HepG2 (cell line): ENCODE results near the gene CA9. TPM values are rescaled to one million over a fixed set of nuclear protein-coding genes. Genes with fewer than 3 reads are reported as not detected.

ENCODE experiments used
- DMTF1 ChIP-seq: sonication (generic); formaldehyde crosslinking; IDR thresholded peaks from 2 replicates; pipeline ENCODE4 v1.4.0; 2020; ENCODE audit warnings: mild to moderate bottlenecking, missing genetic modification reagents
- HNRNPUL1 ChIP-seq: fragments of 200-400 bp; formaldehyde crosslinking; IDR thresholded peaks from 2 replicates; pipeline ENCODE4 v1.6.1; 2017; ENCODE audit warnings: low read depth, mild to moderate bottlenecking, low read length, moderate library complexity
- KDM2A ChIP-seq: sonication (generic); formaldehyde crosslinking; IDR thresholded peaks from 2 replicates; pipeline ENCODE4 v1.4.0; 2020; ENCODE audit warnings: low read depth, missing genetic modification reagents, borderline replicate concordance
- KMT2A ChIP-seq: sonication (generic); formaldehyde crosslinking; IDR thresholded peaks from 2 replicates; pipeline ENCODE4 v1.4.0; 2020; ENCODE audit warnings: missing genetic modification reagents
- MEIS1 ChIP-seq: sonication (generic); formaldehyde crosslinking; IDR thresholded peaks from 2 replicates; pipeline ENCODE4 v1.9.0; 2021; ENCODE audit warnings: mild to moderate bottlenecking, missing genetic modification reagents, moderate library complexity, borderline replicate concordance
- RBM39 ChIP-seq: fragments of 200-400 bp; formaldehyde crosslinking; IDR thresholded peaks from one replicate; pipeline ENCODE4 v1.6.1; 2018; ENCODE audit warnings: antibody characterized with exemption, mild to moderate bottlenecking, low read depth, low read length; ENCODE audit not compliant: poor library complexity, severe bottlenecking
- ZNF513 ChIP-seq: sonication (generic); formaldehyde crosslinking; conservative IDR thresholded peaks from 2 replicates; pipeline ENCODE4 v1.5.0; 2020; ENCODE audit warnings: missing genetic modification reagents
- ZNF547 ChIP-seq: sonication (generic); formaldehyde crosslinking; IDR thresholded peaks from 2 replicates; pipeline ENCODE4 v1.5.1; 2020; ENCODE audit warnings: mild to moderate bottlenecking, missing genetic modification reagents
- ZNF614 ChIP-seq: IDR thresholded peaks from 2 replicates; pipeline ENCODE4 v1.6.1; 2018; ENCODE audit warnings: missing biosample characterization, missing genetic modification reagents, inconsistent platforms, borderline replicate concordance
- polyA plus RNA-seq, 8 experiments: library from polyadenylated mRNA; depleted of rRNA in 3 of 8; stranded (reverse) in 7 of 8; unstranded in 1 of 8; fragments of >200 nt; fragmentation: Illumina TruSeq in 4 of 8; extraction: Trizol in 4 of 8; gene quantifications; 2 replicates each; pipeline versions ENCODE4 v1.2.1 to v1.2.3, GENCODE V29; 2011 to 2016; ENCODE audit warnings: low read depth in 4 of 8, missing spikeins in 1 of 8, mixed read lengths in 1 of 8; ENCODE audit not compliant: insufficient read depth in 1 of 8
- total RNA-seq, 5 experiments: library from RNA; depleted of rRNA; stranded (reverse); fragments of >200 nt; fragmentation: Illumina TruSeq; extraction: Trizol; gene quantifications; 2 replicates each; pipeline ENCODE4 v1.2.3, GENCODE V29; 2016; ENCODE audit warnings: low read depth in 1 of 5
- TF ChIP-seq, protein P1 (sequence below): sonication (generic); formaldehyde crosslinking; IDR thresholded peaks from 2 replicates; pipeline ENCODE4 v1.5.0; 2020; ENCODE audit warnings: mild to moderate bottlenecking, missing genetic modification reagents, borderline replicate concordance
- TF ChIP-seq, protein P2 (sequence below): sonication (generic); formaldehyde crosslinking; IDR thresholded peaks from 2 replicates; pipeline ENCODE4; 2020; ENCODE audit warnings: missing genetic modification reagents, mild to moderate bottlenecking, borderline replicate concordance
- TF ChIP-seq, protein P3 (sequence below): sonication (generic); formaldehyde crosslinking; IDR thresholded peaks from 2 replicates; pipeline ENCODE4 v1.8.0; 2022; ENCODE audit warnings: missing genetic modification reagents, mild to moderate bottlenecking, borderline replicate concordance

CA9 gene
- total and polyA plus RNA-seq, 2 of the 13 experiments (the other 11 are each of a cell fraction or from before 2014, with no cell fraction given): 0.13 to 152 TPM

- no peak for TF ChIP-seq ZNF513 (CRISPR knock-in tag)
- TF ChIP-seq KDM2A: peak; percentile 86; the same call in 1 of the 2 replicates
- TF ChIP-seq HNRNPUL1: 0 out of 2 replicates have a peak, but pooled peaks have one; percentile 35
- TF ChIP-seq ZNF547 (CRISPR knock-in tag): peak; percentile 82
- TF ChIP-seq, protein P1, sequence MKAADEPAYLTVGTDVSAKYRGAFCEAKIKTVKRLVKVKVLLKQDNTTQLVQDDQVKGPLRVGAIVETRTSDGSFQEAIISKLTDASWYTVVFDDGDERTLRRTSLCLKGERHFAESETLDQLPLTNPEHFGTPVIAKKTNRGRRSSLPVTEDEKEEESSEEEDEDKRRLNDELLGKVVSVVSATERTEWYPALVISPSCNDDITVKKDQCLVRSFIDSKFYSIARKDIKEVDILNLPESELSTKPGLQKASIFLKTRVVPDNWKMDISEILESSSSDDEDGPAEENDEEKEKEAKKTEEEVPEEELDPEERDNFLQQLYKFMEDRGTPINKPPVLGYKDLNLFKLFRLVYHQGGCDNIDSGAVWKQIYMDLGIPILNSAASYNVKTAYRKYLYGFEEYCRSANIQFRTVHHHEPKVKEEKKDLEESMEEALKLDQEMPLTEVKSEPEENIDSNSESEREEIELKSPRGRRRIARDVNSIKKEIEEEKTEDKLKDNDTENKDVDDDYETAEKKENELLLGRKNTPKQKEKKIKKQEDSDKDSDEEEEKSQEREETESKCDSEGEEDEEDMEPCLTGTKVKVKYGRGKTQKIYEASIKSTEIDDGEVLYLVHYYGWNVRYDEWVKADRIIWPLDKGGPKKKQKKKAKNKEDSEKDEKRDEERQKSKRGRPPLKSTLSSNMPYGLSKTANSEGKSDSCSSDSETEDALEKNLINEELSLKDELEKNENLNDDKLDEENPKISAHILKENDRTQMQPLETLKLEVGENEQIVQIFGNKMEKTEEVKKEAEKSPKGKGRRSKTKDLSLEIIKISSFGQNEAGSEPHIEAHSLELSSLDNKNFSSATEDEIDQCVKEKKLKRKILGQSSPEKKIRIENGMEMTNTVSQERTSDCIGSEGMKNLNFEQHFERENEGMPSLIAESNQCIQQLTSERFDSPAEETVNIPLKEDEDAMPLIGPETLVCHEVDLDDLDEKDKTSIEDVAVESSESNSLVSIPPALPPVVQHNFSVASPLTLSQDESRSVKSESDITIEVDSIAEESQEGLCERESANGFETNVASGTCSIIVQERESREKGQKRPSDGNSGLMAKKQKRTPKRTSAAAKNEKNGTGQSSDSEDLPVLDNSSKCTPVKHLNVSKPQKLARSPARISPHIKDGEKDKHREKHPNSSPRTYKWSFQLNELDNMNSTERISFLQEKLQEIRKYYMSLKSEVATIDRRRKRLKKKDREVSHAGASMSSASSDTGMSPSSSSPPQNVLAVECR (CRISPR knock-in tag): peak; percentile 84
- TF ChIP-seq, protein P2, sequence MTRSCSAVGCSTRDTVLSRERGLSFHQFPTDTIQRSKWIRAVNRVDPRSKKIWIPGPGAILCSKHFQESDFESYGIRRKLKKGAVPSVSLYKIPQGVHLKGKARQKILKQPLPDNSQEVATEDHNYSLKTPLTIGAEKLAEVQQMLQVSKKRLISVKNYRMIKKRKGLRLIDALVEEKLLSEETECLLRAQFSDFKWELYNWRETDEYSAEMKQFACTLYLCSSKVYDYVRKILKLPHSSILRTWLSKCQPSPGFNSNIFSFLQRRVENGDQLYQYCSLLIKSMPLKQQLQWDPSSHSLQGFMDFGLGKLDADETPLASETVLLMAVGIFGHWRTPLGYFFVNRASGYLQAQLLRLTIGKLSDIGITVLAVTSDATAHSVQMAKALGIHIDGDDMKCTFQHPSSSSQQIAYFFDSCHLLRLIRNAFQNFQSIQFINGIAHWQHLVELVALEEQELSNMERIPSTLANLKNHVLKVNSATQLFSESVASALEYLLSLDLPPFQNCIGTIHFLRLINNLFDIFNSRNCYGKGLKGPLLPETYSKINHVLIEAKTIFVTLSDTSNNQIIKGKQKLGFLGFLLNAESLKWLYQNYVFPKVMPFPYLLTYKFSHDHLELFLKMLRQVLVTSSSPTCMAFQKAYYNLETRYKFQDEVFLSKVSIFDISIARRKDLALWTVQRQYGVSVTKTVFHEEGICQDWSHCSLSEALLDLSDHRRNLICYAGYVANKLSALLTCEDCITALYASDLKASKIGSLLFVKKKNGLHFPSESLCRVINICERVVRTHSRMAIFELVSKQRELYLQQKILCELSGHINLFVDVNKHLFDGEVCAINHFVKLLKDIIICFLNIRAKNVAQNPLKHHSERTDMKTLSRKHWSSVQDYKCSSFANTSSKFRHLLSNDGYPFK (CRISPR knock-in tag): 0 out of 2 replicates have a peak, but pooled peaks have one; percentile 48
- TF ChIP-seq RBM39: no peak
- TF ChIP-seq MEIS1: peak; percentile 56; the same call in 1 of the 2 replicates
- peak; percentile 74; the same call in 1 of the 2 replicates for TF ChIP-seq KMT2A (CRISPR knock-in tag)
- no peak for TF ChIP-seq DMTF1 (CRISPR knock-in tag)
- TF ChIP-seq, protein P3, sequence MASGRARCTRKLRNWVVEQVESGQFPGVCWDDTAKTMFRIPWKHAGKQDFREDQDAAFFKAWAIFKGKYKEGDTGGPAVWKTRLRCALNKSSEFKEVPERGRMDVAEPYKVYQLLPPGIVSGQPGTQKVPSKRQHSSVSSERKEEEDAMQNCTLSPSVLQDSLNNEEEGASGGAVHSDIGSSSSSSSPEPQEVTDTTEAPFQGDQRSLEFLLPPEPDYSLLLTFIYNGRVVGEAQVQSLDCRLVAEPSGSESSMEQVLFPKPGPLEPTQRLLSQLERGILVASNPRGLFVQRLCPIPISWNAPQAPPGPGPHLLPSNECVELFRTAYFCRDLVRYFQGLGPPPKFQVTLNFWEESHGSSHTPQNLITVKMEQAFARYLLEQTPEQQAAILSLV (CRISPR knock-in tag): peak; percentile 36; the same call in 1 of the 2 replicates
- peak; percentile 82; the same call in 1 of the 2 replicates for TF ChIP-seq ZNF614 (CRISPR knock-in tag)
Measured at GRCh38 chr9:35646533-35647265, 27.0 kb upstream of the CA9 start (continued).
